HepG2 (cell line): ENCODE measurements around the gene TFDP2. TPM values are rescaled to one million over a fixed set of nuclear protein-coding genes. Genes with fewer than 3 reads are reported as not detected.

Source experiments
- ATAC-seq: fragments of 200-7000 bp; cut with Tn5 transposase; 3 replicates; pipeline ENCODE4 v1.9.1; 2020; ENCODE audit warnings: mild to moderate bottlenecking, moderate library complexity
- BruUV-seq: library from RNA; stranded (reverse); fragments of 400-500 nt; replicated peaks from 2 replicates; lab custom pipeline; 2021; lab: Mats Ljungman, UMichigan
- CTCF ChIA-PET: fragments of 300-600 bp; formaldehyde crosslinking; extraction: SDS; loops from one replicate; lab custom pipeline; 2021; ENCODE audit warnings: low total read pairs, inconsistent platforms, low intra/inter-chr PET ratio; lab: Yijun Ruan, JAX
- POLR2A ChIA-PET: fragments of 350-600 bp; sonication (Branson Sonifier 250); formaldehyde crosslinking; loops from one replicate; lab custom pipeline; 2020; ENCODE audit warnings: antibody characterized with exemption, inconsistent platforms; lab: Yijun Ruan, JAX
- DNase-seq: peaks from one replicate; pipeline ENCODE4 v3.0.0-alpha.2; 2015; ENCODE audit warnings: low spot score
- FAIRE-seq: peaks from 3 replicates; lab custom pipeline; 2011; peaks lifted over from hg19 to GRCh38; lab: Jason Lieb, UNC
- H2AFZ ChIP-seq: one replicate; pipeline ENCODE4 v1.6.1; 2011; ENCODE audit warnings: low read length, inconsistent platforms
- H3K27ac ChIP-seq: fragments of 300-600 bp; 3 replicates; pipeline ENCODE4 v1.8.0; 2011; ENCODE audit warnings: mixed run types, mild to moderate bottlenecking, mixed read lengths, low read length, inconsistent platforms; ENCODE audit not compliant: insufficient read depth; ENCODE audit errors: extremely low read length
- H3K27me3 ChIP-seq, 2 experiments: fragments of 200-600 bp in 1 of 2; 2 replicates in 1 of 2; 3 replicates in 1 of 2; pipeline versions ENCODE4 v1.6.0 to v1.8.0; 2011; ENCODE audit warnings: low read length in 2 of 2, mild to moderate bottlenecking in 2 of 2, moderate library complexity in 2 of 2, inconsistent platforms in 1 of 2; ENCODE audit not compliant: insufficient read depth in 2 of 2, control insufficient read depth in 1 of 2
- H3K36me3 ChIP-seq, 2 experiments: fragments of 200-600 bp in 1 of 2; replicated peaks in 1 of 2; 2 replicates in 1 of 2; 3 replicates in 1 of 2; pipeline versions ENCODE4 v1.5.1 to v1.8.0; 2011; ENCODE audit warnings: low read length in 2 of 2, inconsistent platforms in 1 of 2; ENCODE audit not compliant: insufficient read depth in 2 of 2, control insufficient read depth in 1 of 2
- H3K4me1 ChIP-seq: 2 replicates; pipeline ENCODE4 v1.5.1; 2012; ENCODE audit warnings: low read length, inconsistent platforms; ENCODE audit not compliant: insufficient read depth
- H3K4me2 ChIP-seq: 2 replicates; pipeline ENCODE4 v1.6.0; 2011; ENCODE audit warnings: low read depth, low read length, inconsistent platforms
- H3K4me3 ChIP-seq, 3 experiments: fragments of 200-600 bp in 1 of 3; sonication (generic), shearing (Covaris generic) in 1 of 3; replicated peaks in 1 of 3; 2 replicates each; pipeline ENCODE4 v1.5.1; 2011 to 2016; ENCODE audit warnings: low read length in 3 of 3, inconsistent platforms in 2 of 3, low read depth in 2 of 3, mild to moderate bottlenecking in 2 of 3, control low read depth in 1 of 3, mixed read lengths in 1 of 3; ENCODE audit not compliant: insufficient read depth in 1 of 3
- H3K79me2 ChIP-seq: one replicate; pipeline ENCODE4 v1.6.1; 2011; ENCODE audit warnings: low read length, inconsistent platforms; ENCODE audit not compliant: insufficient read depth
- H3K9ac ChIP-seq: 2 replicates; pipeline ENCODE4 v1.6.0; 2011; ENCODE audit warnings: mild to moderate bottlenecking, low read depth, low read length, inconsistent platforms; ENCODE audit not compliant: insufficient read depth
- H3K9me3 ChIP-seq: 2 replicates; pipeline ENCODE4 v1.5.1; 2012; ENCODE audit warnings: mild to moderate bottlenecking, low read length
- H4K20me1 ChIP-seq: 2 replicates; pipeline ENCODE4 v1.6.0; 2011; ENCODE audit warnings: inconsistent platforms, mild to moderate bottlenecking, low read length, moderate library complexity; ENCODE audit not compliant: insufficient read depth
- ARNT2 ChIP-seq: sonication (generic); formaldehyde crosslinking; IDR thresholded peaks from 2 replicates; pipeline ENCODE4 v1.8.0; 2022; ENCODE audit warnings: mild to moderate bottlenecking, low read depth, missing genetic modification reagents, moderate library complexity
- DNMT1 ChIP-seq: sonication (generic); formaldehyde crosslinking; IDR thresholded peaks from 2 replicates; pipeline ENCODE4 v1.5.1; 2020; ENCODE audit warnings: mild to moderate bottlenecking, missing genetic modification reagents
- FOXA3 ChIP-seq: IDR thresholded peaks from 2 replicates; pipeline ENCODE4 v1.6.1; 2016; ENCODE audit warnings: missing genetic modification reagents, missing compliant biosample characterization
- MIER3 ChIP-seq: IDR thresholded peaks from 2 replicates; pipeline ENCODE4 v1.6.1; 2016; ENCODE audit warnings: missing compliant biosample characterization, borderline replicate concordance
- MTA1 ChIP-seq: sonication (generic); formaldehyde crosslinking; IDR thresholded peaks from 2 replicates; pipeline ENCODE4 v1.4.0; 2020; ENCODE audit warnings: missing genetic modification reagents, mild to moderate bottlenecking, borderline replicate concordance
- TFAP4 ChIP-seq: sonication (generic); IDR thresholded peaks from 2 replicates; pipeline ENCODE4 v1.6.1; 2016; ENCODE audit warnings: low read depth, borderline replicate concordance
- TIGD3 ChIP-seq: sonication (generic); formaldehyde crosslinking; IDR thresholded peaks from 2 replicates; pipeline ENCODE4 v1.5.1; 2020; ENCODE audit warnings: mild to moderate bottlenecking, missing genetic modification reagents, borderline replicate concordance
- ZNF143 ChIP-seq: sonication (generic); formaldehyde crosslinking; IDR thresholded peaks from 2 replicates; pipeline ENCODE4 v1.4.0; 2020; ENCODE audit warnings: missing genetic modification reagents
- ZNF24 ChIP-seq: fragments of 450-650 bp; IDR thresholded peaks from 2 replicates; pipeline ENCODE4 v1.6.1; 2017; ENCODE audit warnings: antibody characterized with exemption, mild to moderate bottlenecking
- ZNF414 ChIP-seq: sonication (generic); formaldehyde crosslinking; IDR thresholded peaks from 2 replicates; pipeline ENCODE4 v1.5.0; 2020; ENCODE audit warnings: missing genetic modification reagents
- ZNF451 ChIP-seq: sonication (generic); formaldehyde crosslinking; IDR thresholded peaks from 2 replicates; pipeline ENCODE4 v1.5.0; 2020; ENCODE audit warnings: mild to moderate bottlenecking, missing genetic modification reagents
- ZNF460 ChIP-seq: sonication (generic); formaldehyde crosslinking; IDR thresholded peaks from 2 replicates; pipeline ENCODE4 v1.5.1; 2020; ENCODE audit warnings: missing genetic modification reagents, mild to moderate bottlenecking, borderline replicate concordance
- ZNF513 ChIP-seq: sonication (generic); formaldehyde crosslinking; conservative IDR thresholded peaks from 2 replicates; pipeline ENCODE4 v1.5.0; 2020; ENCODE audit warnings: missing genetic modification reagents
- WGBS: methylation state at CpG from one replicate; pipeline ENCODE4 v1.1.6; 2017; ENCODE audit warnings: low lambda C conversion rate; 5-methylcytosine and 5-hydroxymethylcytosine counted together
- in situ Hi-C: cut with HindIII; loops from 2 replicates; pipeline ENCODE4 v1.10.0; 2017; ENCODE audit warnings: low pct_unique_long_range_greater_than_20kb; ENCODE audit not compliant: extremely low pct_ligation_motif_present
- intact Hi-C: fragments of 100-400 bp; cut with micrococcal nuclease; formaldehyde crosslinking; loops from one replicate; pipeline ENCODE4 v1.10.0; 2022; ENCODE audit not compliant: unreplicated experiment
- polyA plus RNA-seq, 8 experiments: library from polyadenylated mRNA; depleted of rRNA in 3 of 8; stranded (reverse) in 7 of 8; unstranded in 1 of 8; fragments of >200 nt; fragmentation: Illumina TruSeq in 4 of 8; extraction: Trizol in 4 of 8; gene quantifications; 2 replicates each; pipeline versions ENCODE4 v1.2.1 to v1.2.3, GENCODE V29; 2011 to 2016; ENCODE audit warnings: low read depth in 4 of 8, missing spikeins in 1 of 8, mixed read lengths in 1 of 8; ENCODE audit not compliant: insufficient read depth in 1 of 8
- total RNA-seq, 5 experiments: library from RNA; depleted of rRNA; stranded (reverse); fragments of >200 nt; fragmentation: Illumina TruSeq; extraction: Trizol; gene quantifications; 2 replicates each; pipeline ENCODE4 v1.2.3, GENCODE V29; 2016; ENCODE audit warnings: low read depth in 1 of 5

The TFDP2 gene
- total and polyA plus RNA-seq, 2 of the 13 experiments (the other 11 are each of a cell fraction or from before 2014, with no cell fraction given) = 17.9 to 37.4 TPM

DNA sequence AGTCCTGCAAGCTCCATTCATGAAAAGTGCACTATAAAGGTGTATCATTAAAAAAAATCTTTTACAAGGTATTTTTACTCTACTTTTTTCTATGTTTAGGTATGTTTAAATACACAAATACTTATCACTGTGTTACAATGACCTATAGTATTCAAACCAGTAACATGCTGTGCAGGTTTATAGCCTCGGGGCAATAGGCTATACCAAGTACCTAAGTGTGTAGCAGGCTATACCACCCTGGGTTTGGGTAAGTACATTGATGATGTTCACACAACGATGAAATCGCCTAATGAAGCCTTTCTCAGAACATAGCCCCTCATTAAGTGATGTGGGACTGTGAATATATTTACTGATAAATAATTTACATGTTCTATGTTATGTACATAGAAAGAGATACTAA lies 168.3 kb downstream of the TFDP2 start:
- intact Hi-C loops = no loop called here
- Histone ChIP-seq H3K9ac (no peak overlapping the region), H3K27ac (no peak overlapping the region), H3K4me1 (no peaks in the 10 kb centered on the region), H3K79me2 (no peaks in the 10 kb centered on the region), H3K9me3 (no peaks in the 10 kb centered on the region), H2AFZ (no peak overlapping the region), H3K4me2 (no peak overlapping the region), H3K36me3 (peaks cover 0 to 4% of the 10 kb centered on the region in 2 experiments; a peak in 1 of 5 replicates), H4K20me1 (no peaks in the 10 kb centered on the region), H3K4me3 (no peak overlapping the region), H3K27me3 (no peaks in the 10 kb centered on the region)
- ChIA-PET CTCF (no interaction called here), POLR2A (no interaction called here)
- FAIRE-seq (no peak), DNase-seq (no peak), ATAC-seq (no peak)
- WGBS = 98% methylated on average over 3 of the region's 3 CpGs
- TF ChIP-seq TIGD3 (CRISPR knock-in tag) (no peak), ZNF460 (no peak), MTA1 (CRISPR knock-in tag) (no peak), ARNT2 (no peak), ZNF143 (CRISPR knock-in tag) (no peak), ZNF513 (CRISPR knock-in tag) (no peak), TFAP4 (no peak), ZNF24 (no peak), FOXA3 (CRISPR knock-in tag) (no peak), DNMT1 (CRISPR knock-in tag) (no peak), ZNF451 (CRISPR knock-in tag) (no peak), ZNF414 (CRISPR knock-in tag) (no peak), MIER3 (CRISPR knock-in tag) (no peak)
- BruUV-seq = no TSS peak
- in situ Hi-C loops = no loop called here
